Type B pancreatic cell (in vitro differentiated cells): Measurements from ENCODE around the gene CYP4F11. TPM values are rescaled to one million over a fixed set of nuclear protein-coding genes. Genes with fewer than 3 reads are reported as not detected.
"Not testable (repeated sequence)": the region's sequence is repeated elsewhere in the genome, so short reads cannot be mapped to it uniquely, and the experiment has no call there.

Source experiments
- DNase-seq: peaks from one replicate; pipeline ENCODE4 v3.0.0; 2021; ENCODE audit warnings: mixed read lengths; ENCODE audit not compliant: unreplicated experiment; ENCODE audit errors: extremely low spot score
- H3K27ac Mint-ChIP-seq: 2 replicates; pipeline ENCODE4 v1.8.0; 2021; ENCODE audit warnings: mild to moderate bottlenecking, mixed read lengths
- H3K27me3 Mint-ChIP-seq: 2 replicates; pipeline ENCODE4 v1.8.0; 2021; ENCODE audit warnings: mixed read lengths
- H3K36me3 Mint-ChIP-seq: 2 replicates; pipeline ENCODE4 v1.8.0; 2021; ENCODE audit warnings: mixed read lengths
- H3K4me1 Mint-ChIP-seq: one replicate; pipeline ENCODE4 v1.8.0; 2021; ENCODE audit warnings: mixed read lengths; ENCODE audit not compliant: unreplicated experiment
- H3K4me3 Mint-ChIP-seq: 2 replicates; pipeline ENCODE4 v1.8.0; 2021; ENCODE audit warnings: mild to moderate bottlenecking, mixed read lengths
- H3K9me3 Mint-ChIP-seq: 2 replicates; pipeline ENCODE4 v1.8.0; 2021; ENCODE audit warnings: mixed read lengths
- CTCF ChIP-seq: fragments of 200-600 bp; sonication (generic); conservative IDR thresholded peaks from 2 replicates; pipeline ENCODE4 v1.5.0; 2021; ENCODE audit warnings: antibody characterized with exemption, mild to moderate bottlenecking
- total RNA-seq: library from RNA; stranded (reverse); gene quantifications from 2 replicates; pipeline ENCODE4 v1.2.1, GENCODE V29; 2021; ENCODE audit warnings: low replicate concordance

Gene CYP4F11
- total RNA-seq, 1 donor from 2014 or later: not detected

- H3K9me3 Mint-ChIP-seq: peaks cover 9% of the 10 kb centered on the region
Observed at GRCh38 chr19:15900504-15900903, 33.8 kb downstream of the CYP4F11 start.

DNA sequence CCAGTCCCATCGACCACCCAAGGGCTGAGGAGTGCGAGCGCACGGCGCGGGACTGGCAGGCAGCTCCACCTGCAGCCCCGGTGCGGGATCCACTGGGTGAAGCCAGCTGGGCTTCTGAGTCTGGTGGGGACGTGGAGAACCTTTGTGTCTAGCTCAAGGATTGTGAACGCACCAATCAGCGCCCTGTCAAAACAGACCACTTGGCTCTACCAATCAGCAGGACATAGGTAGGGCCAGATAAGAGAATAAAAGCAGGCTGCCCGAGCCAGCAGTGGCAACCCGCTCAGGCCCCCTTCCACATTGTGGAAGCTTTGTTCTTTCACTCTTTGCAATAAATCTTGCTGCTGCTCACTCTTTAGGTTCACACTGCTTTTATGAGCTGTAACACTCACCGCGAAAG is 34.3 kb downstream of the CYP4F11 start:
- not testable (repeated sequence) for H3K27ac Mint-ChIP-seq, H3K4me3 Mint-ChIP-seq, H3K36me3 Mint-ChIP-seq, DNase-seq, H3K4me1 Mint-ChIP-seq, H3K27me3 Mint-ChIP-seq
- H3K9me3 Mint-ChIP-seq: peaks cover 11% of the 10 kb centered on the region

More at GRCh38 chr19:15900504-15900903, 33.8 kb downstream of the CYP4F11 start:
- no peak for DNase-seq
- no peaks in the 10 kb centered on the region for H3K27me3 Mint-ChIP-seq
- peaks cover 4% of the 10 kb centered on the region for H3K36me3 Mint-ChIP-seq
- no peak overlapping the region for H3K4me3 Mint-ChIP-seq
- H3K27ac Mint-ChIP-seq: no peak overlapping the region
- TF ChIP-seq CTCF: no peak
- H3K4me1 Mint-ChIP-seq: no peaks in the 10 kb centered on the region

DNA sequence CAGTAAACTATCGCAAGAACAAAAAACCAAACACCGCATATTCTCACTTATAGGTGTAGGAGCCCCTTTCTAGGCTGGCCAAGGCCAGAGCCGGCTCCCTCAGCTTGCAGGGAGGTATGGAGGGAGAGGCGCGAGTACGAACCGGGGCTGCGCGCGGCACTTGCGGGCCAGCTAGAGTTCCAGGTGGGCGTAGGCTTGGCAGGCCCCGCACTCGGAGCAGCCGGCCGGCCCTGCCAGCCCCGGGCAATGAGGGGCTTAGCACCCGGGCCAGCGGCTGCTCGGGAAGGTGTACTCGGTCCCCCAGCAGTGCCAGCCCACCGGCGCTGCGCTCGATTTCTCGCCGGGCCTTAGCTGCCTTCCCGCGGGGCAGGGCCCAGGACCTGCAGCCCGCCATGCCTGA is 34.8 kb downstream of the CYP4F11 start:
- H3K4me1 Mint-ChIP-seq, H3K4me3 Mint-ChIP-seq, H3K27ac Mint-ChIP-seq, H3K27me3 Mint-ChIP-seq, H3K36me3 Mint-ChIP-seq, DNase-seq: not testable (repeated sequence)
- H3K9me3 Mint-ChIP-seq: peaks cover 13% of the 10 kb centered on the region

DNA sequence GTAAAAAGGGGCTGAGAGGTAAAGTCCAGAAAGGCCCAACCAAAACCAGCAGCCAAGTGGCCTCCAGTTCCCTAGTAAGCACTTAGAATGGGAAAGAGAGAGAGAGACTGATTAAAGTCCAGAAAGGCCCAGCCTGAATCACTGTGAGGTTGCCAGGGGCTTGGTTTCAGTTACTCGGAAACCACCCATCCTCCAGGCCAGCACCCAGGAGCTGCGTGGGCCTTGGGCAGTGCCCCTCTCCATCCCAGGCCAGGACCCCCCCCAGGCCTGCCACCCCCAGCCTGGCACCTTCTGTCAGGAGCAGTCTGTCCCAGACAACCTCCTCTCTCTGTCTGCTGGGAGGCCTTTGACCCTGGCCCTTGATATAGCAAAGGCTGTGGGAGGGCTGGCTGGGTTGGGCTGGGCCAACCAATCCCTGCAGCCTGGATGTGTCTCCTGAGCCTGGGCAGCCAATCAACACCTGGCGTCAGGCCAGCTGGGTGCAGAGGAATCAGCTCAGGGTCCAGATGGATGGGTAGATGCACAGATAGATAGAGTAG is 36.5 kb downstream of the CYP4F11 start, which contains the start of gene CYP4F2:
Gene CYP4F2 (minus strand): TSS at position 337 of the 539 bp plus-strand sequence. CDS start 463 bp downstream, outside the sequence.
- no peaks in the 10 kb centered on the region for H3K4me1 Mint-ChIP-seq
- no peak for DNase-seq
- H3K36me3 Mint-ChIP-seq: peaks cover 4% of the 10 kb centered on the region
- no peak for TF ChIP-seq CTCF
- H3K27ac Mint-ChIP-seq: no peak within 1 kb of the TSS
- H3K27me3 Mint-ChIP-seq: no peaks in the 10 kb centered on the region
- H3K9me3 Mint-ChIP-seq: peaks cover 13% of the 10 kb centered on the region
- no peak within 1 kb of the TSS for H3K4me3 Mint-ChIP-seq

DNA sequence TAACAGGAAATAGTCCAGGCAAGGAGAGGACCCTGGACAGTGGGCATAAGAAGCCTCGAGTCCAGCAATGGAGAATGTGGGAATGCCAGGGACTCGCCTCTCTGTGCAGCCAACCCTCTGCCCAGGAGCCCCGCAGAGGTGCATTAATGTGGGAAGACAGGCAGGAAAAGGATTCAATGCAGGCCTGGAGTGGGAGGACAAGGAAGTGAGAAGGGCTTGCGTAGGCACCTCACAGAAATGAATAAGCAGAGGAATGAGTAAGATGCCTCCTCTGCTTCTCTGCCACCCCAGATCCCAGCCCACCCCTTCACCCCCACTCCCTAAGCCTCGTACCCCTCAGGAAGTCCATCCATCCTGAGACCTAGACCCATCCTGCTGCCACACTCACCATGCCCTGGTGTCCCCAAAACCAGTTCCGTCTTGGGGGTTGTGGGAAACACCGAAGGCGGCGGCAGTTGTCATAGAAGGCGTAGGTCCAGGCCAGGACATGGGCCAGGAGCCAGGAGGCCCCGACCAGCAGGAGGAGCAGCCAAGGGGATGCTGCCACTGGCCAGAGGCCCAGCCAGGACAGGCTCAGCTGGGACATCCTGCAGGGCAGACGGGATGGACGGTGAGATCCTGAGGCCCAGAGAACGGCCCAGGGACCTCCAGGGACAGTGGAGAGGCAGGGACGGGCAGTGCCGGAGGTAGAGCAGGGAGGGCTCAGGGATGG is 37.1 kb downstream of the CYP4F11 start:
- Mint-ChIP-seq H3K27ac (no peak overlapping the region), H3K4me1 (no peaks in the 10 kb centered on the region), H3K9me3 (peaks cover 13% of the 10 kb centered on the region), H3K4me3 (no peak overlapping the region), H3K27me3 (no peaks in the 10 kb centered on the region), H3K36me3 (peaks cover 4% of the 10 kb centered on the region)
- no peak for TF ChIP-seq CTCF
- DNase-seq: no peak

DNA sequence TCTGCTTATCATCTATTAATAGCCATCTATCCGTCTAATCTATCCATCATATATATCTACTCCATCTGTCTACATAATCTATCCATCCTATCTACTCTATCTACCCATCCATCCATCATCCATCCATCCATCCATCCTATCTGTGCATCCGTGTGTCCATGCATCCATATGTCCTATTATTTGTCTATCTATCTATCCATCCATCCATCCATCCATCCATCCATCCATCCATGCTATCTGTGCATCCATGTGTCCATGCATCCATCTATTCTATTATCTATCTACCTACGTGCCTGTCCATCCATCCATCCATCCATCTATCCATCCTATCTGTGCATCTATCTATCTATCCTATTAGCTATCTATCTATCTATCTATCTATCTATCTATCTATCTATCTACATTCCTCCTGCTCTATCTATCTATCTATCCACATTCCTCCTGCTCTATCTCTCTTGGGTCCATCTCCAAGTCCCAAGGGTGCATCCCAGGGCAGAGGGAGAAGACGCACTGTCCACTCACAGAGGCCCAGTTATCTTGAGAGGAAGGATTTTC is 38.4 kb downstream of the CYP4F11 start:
- H3K36me3 Mint-ChIP-seq: peaks cover 4% of the 10 kb centered on the region
- H3K9me3 Mint-ChIP-seq: peaks cover 12% of the 10 kb centered on the region
- no peaks in the 10 kb centered on the region for H3K27me3 Mint-ChIP-seq
- TF ChIP-seq CTCF: no peak
- no peak for DNase-seq
- no peak overlapping the region for H3K27ac Mint-ChIP-seq
- H3K4me1 Mint-ChIP-seq: no peaks in the 10 kb centered on the region
- no peak overlapping the region for H3K4me3 Mint-ChIP-seq
